ENCODE measurements around the gene ZBTB2.
A peak's percentile ranks its signal among the peaks of the same experiment; 100 is the strongest.
"Not testable (repeated sequence)": the region's sequence is repeated elsewhere in the genome, so short reads cannot be mapped to it uniquely, and the experiment has no call there.

Gene ZBTB2

DNA sequence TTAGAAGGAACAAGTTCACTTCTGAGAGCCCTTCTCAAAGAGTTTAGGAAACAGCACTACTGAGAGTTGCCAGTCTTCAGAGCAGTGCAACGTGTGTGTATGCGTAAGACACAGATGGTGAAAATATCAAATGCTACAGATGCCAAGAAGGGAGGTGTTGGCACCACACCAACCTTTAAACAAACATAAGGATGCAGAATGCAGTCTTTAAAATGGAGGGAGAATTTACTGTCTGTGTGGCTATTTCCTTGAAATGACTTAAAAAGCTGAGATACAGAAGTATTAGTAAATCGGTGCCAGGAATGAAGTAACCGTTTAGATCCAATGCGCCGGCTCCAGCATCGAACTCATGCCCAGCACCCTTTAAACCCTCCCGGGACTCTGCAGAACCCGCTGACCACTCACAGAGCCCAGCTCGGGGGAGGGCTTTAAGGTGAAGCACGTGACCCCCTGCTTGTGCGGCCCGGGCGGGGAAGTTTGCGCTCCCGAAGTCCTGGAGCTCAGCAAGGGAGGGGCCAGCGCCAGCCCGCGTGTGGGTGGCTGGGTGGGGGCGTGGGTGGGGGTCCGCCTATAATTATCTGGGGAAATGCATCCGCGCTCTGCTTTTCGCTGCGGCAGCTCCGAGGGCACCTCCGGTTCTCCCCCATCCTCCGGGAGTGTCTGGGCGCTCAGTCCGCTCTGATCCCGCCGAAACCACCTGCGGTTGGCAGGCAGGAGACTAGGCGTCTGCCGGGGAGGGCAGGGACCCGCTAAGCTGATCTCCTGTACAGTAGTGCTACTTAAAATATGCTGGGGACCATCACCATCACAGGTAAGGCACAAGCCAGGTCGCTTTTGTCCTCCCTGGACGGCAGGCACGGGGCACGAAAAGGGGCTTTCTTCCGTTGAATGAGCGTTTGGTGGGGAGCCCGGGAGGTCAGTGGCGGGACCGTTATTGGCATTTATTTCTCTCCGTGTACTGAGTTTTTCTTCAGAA lies 66.0 kb downstream of the ZBTB2 start:
- DNase-seq, result no peak

DNA sequence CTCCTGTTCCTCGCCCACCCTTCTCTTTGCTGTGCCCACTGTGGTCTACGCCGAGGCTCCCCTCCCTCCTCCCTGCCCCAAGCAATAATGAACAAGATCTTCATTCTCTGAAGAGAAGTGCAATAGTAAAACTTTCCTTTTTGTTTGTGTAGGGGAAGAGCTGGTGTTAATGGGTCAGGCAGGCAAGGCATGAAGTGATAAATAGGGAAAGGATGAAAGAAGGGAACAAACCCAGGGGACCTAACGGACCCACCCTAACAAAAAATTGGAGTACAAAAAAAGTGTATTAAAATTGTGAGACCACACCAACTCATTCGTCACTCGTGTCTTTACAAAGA lies 66.9 kb downstream of the ZBTB2 start:
- no peak for DNase-seq

DNA sequence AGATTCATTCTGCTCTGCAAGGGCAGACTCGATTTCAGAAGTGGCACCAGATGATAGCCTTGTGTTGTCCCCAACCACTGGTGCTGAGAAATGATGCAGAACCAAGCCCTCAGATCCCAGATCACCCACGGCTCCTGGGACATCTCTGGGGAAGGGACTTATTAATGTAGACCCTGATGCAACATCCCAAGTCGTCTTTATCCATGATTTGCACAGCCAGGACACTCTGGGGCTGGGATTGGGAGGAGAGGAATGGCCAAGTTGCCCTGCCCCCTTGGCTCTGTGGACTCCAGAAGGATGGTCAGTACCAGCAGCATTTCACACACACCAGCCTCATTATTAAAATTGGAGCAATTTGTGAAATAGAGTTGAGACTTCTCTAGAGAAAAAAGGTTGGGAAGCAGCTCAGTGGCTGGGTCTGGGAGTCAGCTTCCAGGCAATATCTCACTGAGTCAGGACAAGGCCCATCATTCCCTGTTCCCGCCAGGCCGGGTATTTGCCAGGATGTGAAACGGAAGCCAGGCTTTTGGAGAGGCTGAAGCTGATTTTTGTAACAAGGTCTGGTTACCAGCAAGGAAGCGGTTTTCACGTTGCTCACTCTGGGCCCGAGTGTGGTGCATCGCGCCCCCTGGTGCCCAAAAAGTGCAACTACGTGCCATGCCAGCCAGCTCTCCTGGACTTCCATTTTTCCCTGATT lies 67.4 kb downstream of the ZBTB2 start:
- peak; percentile 30 to 68 for DNase-seq

DNA sequence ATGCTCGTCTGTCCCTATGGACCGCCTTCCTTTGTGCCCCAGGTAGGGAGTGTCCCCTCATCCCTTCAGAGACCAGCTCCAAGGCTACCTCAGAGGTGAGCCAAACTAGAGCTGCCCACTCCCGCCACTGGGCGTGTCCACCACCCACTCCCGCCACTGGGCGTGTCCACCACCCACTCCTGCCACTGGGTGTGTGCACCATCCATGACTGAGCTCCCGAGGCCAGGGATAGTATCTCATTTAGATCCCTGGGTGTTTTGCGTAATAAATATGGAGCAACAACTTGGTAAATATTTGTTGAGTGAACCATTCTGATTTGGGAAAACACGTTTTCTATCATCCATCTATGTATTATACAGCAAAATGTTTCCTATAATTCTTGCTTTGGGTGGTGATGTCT lies 68.8 kb downstream of the ZBTB2 start:
- DNase-seq, result no peak

DNA sequence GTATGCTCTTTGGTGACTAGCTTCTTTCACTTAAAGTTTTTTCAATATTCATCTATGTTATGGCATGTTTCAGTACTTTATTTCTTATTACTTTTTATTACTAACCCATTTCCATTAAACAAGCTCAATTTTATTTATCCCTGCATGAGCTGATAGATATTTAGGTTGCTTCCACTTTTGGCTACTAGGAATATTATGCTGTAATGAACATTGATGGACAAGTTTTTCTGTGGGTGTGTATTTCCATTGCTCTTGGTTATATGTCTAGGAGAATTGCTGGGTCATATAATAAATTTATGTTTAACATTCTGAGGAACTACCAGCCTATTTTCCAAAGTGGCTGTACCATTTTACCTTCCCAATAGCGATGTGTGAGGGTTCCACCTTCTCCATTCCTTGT lies 69.9 kb downstream of the ZBTB2 start:
- DNase-seq, result no peak

DNA sequence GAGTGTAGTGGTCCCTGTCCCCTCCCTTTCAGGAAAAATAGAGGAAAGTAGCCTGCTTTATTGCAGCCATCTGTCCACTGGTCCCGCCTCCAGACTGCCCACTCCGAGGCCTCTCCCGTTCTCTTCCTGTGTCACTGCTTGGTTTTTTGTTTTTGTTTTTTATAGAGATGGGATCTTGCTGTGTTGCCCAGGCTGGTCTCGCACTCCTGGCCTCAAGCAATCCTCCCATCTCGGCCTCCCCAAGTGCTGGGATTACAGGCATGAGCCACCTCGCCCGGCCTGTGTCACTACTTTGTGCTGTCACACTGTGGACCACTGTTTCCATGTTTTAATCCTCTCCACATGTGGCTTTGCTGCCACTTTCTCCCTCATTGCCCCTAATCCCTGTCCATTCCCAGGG lies 71.2 kb downstream of the ZBTB2 start:
- no peak for DNase-seq

DNA sequence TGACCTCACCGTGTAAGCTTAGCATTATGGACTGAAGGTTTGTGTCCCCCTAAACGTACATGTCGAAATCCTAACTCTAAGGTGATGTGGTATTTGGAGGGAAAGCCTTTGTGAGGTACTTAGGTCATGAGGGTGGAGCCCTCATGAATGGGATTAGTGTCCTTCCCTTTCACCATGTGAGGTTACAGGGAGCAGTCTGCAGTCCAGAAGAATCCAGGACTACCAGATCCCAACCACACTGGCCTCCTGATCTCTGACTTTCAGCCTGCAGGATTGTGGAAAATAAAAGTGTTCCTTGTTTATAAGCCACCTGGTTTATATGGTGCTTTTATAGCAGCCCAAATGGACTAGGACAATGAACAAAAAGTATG lies 73.4 kb downstream of the ZBTB2 start:
- no peak for DNase-seq

DNA sequence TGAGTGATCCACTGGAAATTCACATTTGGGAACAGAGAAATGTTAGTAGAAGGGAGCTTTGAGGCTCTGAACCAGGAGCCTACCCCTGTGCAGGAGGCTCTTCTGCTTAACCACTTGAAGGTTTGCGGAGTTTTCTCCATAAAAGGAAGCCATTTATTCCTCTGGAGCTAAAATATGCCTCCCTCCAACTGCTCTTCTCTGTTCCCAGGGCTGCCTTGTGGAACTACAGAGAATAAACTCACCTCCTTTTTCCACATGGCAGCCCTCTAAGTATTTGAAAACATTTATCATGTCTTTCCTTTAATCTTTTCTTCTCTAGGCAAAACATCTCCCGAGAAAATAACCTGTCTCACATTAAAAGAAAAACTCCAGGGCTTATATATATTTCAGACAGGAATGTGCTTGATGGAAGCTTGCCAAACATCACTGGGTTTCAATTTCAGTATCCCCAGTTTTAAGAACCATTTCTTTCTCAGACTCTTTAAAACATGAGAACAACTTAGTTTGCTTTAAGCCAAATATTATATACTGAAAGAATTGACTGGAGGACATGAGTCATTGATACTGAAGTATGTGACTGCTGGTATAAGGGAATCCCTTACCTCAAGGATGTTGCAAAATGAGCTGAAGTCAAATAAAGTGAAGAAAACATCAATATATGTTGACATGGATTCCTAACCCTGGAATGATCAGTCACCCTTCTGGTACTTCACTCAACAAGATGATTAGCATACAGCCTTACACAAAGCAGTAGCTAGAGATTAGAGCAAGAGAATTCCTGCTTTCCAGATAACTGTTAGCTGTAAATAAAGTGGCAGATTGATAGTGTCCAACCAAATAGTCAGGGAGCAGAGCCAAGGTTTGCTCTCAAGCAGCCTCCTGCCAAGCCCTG lies 74.0 kb downstream of the ZBTB2 start:
- DNase-seq, result no peak

DNA sequence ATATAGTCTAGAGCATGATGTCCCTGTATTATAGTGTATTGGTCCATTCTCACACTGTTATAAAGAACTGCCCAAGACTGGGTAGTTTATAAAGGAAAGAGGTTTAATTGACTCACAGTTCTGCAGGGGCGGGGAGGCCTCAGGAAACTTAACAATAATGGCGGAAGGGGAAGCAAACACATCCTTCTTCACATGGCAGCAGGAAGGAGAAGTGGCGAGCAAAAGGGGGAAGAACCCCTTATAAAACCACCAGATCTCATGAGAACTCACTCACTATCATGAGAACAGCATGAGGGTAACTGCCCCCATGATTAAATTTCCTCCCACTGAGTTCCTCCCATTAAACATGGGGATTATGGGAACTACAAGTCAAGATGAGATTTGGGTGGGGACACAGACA lies 75.7 kb downstream of the ZBTB2 start:
- not testable (repeated sequence) for DNase-seq
